Mucosa of descending colon (tissue), 3 donors: ENCODE results near the gene PPP1R12C. TPM values are rescaled to one million over a fixed set of nuclear protein-coding genes. Genes with fewer than 3 reads are reported as not detected.

Source experiments
- ATAC-seq: fragments of 200-7000 bp; cut with Tn5 transposase; one replicate; pipeline ENCODE4 v1.9.1; 2020; ENCODE audit warnings: mild to moderate bottlenecking, moderate library complexity
- DNase-seq, 3 donors: peaks; one replicate each; pipeline ENCODE4 v3.0.0-alpha.2; 2020
- H3K36me3 ChIP-seq: fragments of 200-600 bp; one replicate; pipeline ENCODE4 v1.8.0; 2021; ENCODE audit warnings: low read depth, mild to moderate bottlenecking
- H3K4me1 ChIP-seq: fragments of 200-600 bp; one replicate; pipeline ENCODE4 v1.8.0; 2021; ENCODE audit warnings: low read depth, mild to moderate bottlenecking
- H3K4me3 ChIP-seq: fragments of 200-600 bp; one replicate; pipeline ENCODE4 v1.8.0; 2021; ENCODE audit warnings: mild to moderate bottlenecking
- H3K9me3 ChIP-seq: fragments of 200-600 bp; one replicate; pipeline ENCODE4 v1.8.0; 2021; ENCODE audit warnings: mild to moderate bottlenecking
- CTCF ChIP-seq: fragments of 200-600 bp; IDR thresholded peaks from one replicate; pipeline ENCODE4 v1.8.0; 2022; ENCODE audit warnings: antibody characterized with exemption, mild to moderate bottlenecking
- intact Hi-C, 2 donors: fragments of 100-400 bp; cut with DNase I in 1 of 2; cut with micrococcal nuclease in 1 of 2; formaldehyde crosslinking; loops; one replicate each; pipeline versions ENCODE4 v1.11.0 to v1.11.1; 2022; cut with DNase I, micrococcal nuclease
- total RNA-seq, 3 donors: library from RNA; stranded (reverse); fragmentation: NEBNext Ultra II Directional in 2 of 3; extraction: Animal tissue kit (Norgen Biotek cat#: 25700) in 2 of 3; gene quantifications; one replicate each; pipeline versions ENCODE4 v1.2.1 to v1.2.4, GENCODE V29; 2021 to 2023
- donor health status: DM: no; HTN: no; CAD: no; lungs with moderate emphysema.
- donor health status: DM: no; HTN: no; CAD: no.
- donor health status: DM: no; HTN: yes; CAD: no.

The PPP1R12C gene
- total RNA-seq, 3 donors from 2014 or later = 99.8 to 236 (median 112) TPM

- DNase-seq (peak; percentile 52 to 71 (median 61)), ATAC-seq (no peak)
- H3K4me1 ChIP-seq = peaks cover 28% of the 10 kb centered on the region
- no peak for TF ChIP-seq CTCF
- no peaks in the 10 kb centered on the region for H3K9me3 ChIP-seq
- no peaks in the 10 kb centered on the region for H3K36me3 ChIP-seq
- intact Hi-C loops = no loop called here
- H3K4me3 ChIP-seq = no peak overlapping the region
Observed at GRCh38 chr19:55082020-55082851, 35.2 kb downstream of the PPP1R12C start.

GRCh38 chr19:55081770-55082019, 35.7 kb downstream of the PPP1R12C start:
- Histone ChIP-seq H3K4me1 (peaks cover 22% of the 10 kb centered on the region), H3K4me3 (no peak overlapping the region), H3K36me3 (no peaks in the 10 kb centered on the region), H3K9me3 (no peaks in the 10 kb centered on the region)
- peak in 1 of 3 donors; percentile 70 for DNase-seq
- TF ChIP-seq CTCF = no peak
- ATAC-seq = no peak
- intact Hi-C loops = no loop called here

- H3K4me1 ChIP-seq = peaks cover 20% of the 10 kb centered on the region
- TF ChIP-seq CTCF = no peak
- DNase-seq = peak; percentile 94 to 98 (median 96)
- ATAC-seq = peak; percentile 82
- peak overlapping the region; percentile 31 for H3K4me3 ChIP-seq
- no peaks in the 10 kb centered on the region for H3K36me3 ChIP-seq
- intact Hi-C loops = no loop called here
- no peaks in the 10 kb centered on the region for H3K9me3 ChIP-seq
Observed at GRCh38 chr19:55080968-55081769, 36.3 kb downstream of the PPP1R12C start.

- TF ChIP-seq CTCF = no peak
- no peaks in the 10 kb centered on the region for H3K9me3 ChIP-seq
- DNase-seq (peak; percentile 93 to 95 (median 93)), ATAC-seq (peak; percentile 82)
- intact Hi-C loops = no loop called here
- H3K4me3 ChIP-seq = no peak overlapping the region
- peaks cover 25% of the 10 kb centered on the region for H3K4me1 ChIP-seq
- H3K36me3 ChIP-seq = no peaks in the 10 kb centered on the region
Observed at GRCh38 chr19:55080121-55080967, 37.1 kb downstream of the PPP1R12C start.

GRCh38 chr19:55079400-55080038, 37.9 kb downstream of the PPP1R12C start:
- ATAC-seq (no peak), DNase-seq (peak in 1 of 3 donors; percentile 56)

More at GRCh38 chr19:55079400-55080038, 37.9 kb downstream of the PPP1R12C start:
- Histone ChIP-seq H3K36me3 (no peaks in the 10 kb centered on the region), H3K4me3 (no peak overlapping the region), H3K4me1 (peaks cover 27% of the 10 kb centered on the region), H3K9me3 (no peaks in the 10 kb centered on the region)
- no peak for TF ChIP-seq CTCF
- intact Hi-C loops = no loop called here
